ENCODE measurements around the gene ADGRL1.

ADGRL1 gene

GRCh38 chr19:14138576-14139265 is 67.2 kb downstream of the ADGRL1 start:
- peak; percentile 73 for DNase-seq (ENCODE audit: low spot score)

GRCh38 chr19:14136509-14137281 is 69.3 kb downstream of the ADGRL1 start, which contains the start of gene ASF1B:
Gene ASF1B, minus strand, starts transcription at chr19:14136589. Its CDS starts 133 bp downstream, at chr19:14136456.
- DNase-seq (ENCODE audit: low spot score), result peak; percentile 100

GRCh38 chr19:14135985-14136508 is 69.9 kb downstream of the ADGRL1 start:
- DNase-seq (ENCODE audit: low spot score), result no peak

GRCh38 chr19:14135355-14135754 is 70.6 kb downstream of the ADGRL1 start:
- no peak for DNase-seq (ENCODE audit: low spot score)

DNA sequence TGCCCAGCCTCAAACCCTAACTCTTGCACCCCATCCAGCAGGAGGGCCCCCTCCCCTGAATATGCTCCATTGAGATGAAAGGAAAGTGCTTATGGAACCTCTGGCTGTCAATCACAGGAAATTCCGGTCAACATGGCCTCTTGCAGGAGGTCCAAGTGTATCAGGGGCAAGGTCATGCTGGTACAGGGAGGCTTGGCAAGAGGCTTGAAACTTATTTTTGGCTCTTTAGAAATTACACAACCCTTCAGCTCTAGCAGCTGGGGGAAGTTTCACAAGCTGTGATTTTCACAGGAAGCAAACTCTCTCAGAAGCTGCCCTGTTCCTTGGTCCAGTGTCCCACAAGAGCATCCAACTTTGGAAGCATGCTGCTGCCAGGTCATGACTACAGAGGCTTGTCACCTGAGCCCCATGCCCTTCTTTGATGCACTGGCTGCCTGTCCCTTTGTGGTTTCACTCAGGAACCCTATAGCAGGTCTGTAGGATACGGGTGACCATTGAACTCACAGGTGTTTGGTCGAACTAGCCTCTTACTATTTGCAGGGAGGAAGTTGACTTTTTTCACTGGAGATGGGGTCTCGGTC is 78.0 kb downstream of the ADGRL1 start:
- no peak for DNase-seq (ENCODE audit: low spot score)

DNA sequence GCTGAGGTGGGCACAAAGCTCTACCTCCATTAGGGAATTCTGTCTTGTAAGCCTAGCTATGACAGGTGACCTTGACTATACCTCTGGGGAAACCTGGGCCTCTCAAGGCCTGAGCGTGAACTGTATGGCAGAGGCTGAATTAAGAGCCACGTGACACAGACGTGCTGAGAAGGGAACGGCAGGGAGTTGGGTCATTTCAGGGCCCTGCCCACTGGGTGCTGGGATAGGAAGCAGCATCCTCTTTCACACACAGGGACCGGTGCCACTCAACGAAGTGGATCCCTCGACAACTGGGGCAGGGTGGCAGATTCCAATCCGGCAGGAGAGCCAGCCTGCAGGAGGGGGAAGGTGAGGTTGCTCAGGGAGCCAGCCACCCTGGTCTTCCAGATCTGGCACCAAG is 78.8 kb downstream of the ADGRL1 start:
- DNase-seq (ENCODE audit: low spot score), result no peak

DNA sequence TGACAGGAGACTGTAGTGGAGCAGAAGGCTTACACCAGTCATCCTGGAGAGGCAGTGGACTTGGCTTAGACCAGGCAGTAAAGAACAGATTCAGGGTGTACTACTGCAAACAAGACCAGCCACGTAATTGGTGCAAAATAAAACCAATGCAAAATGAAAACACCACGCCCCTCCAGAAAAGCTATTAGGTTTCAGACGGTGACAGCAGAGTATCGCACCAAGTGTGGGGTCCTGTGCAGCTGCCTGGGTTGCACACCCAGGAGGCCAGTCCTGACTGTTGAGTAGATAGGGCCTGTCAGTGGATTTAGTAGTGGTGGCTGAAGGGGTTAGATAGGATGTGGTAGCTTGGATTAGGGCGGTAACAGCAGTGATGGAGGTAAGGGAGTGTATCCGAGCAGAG is 83.0 kb downstream of the ADGRL1 start:
- DNase-seq (ENCODE audit: low spot score), result no peak

GRCh38 chr19:14120497-14120780 is 85.5 kb downstream of the ADGRL1 start:
- DNase-seq (ENCODE audit: low spot score), result no peak

DNA sequence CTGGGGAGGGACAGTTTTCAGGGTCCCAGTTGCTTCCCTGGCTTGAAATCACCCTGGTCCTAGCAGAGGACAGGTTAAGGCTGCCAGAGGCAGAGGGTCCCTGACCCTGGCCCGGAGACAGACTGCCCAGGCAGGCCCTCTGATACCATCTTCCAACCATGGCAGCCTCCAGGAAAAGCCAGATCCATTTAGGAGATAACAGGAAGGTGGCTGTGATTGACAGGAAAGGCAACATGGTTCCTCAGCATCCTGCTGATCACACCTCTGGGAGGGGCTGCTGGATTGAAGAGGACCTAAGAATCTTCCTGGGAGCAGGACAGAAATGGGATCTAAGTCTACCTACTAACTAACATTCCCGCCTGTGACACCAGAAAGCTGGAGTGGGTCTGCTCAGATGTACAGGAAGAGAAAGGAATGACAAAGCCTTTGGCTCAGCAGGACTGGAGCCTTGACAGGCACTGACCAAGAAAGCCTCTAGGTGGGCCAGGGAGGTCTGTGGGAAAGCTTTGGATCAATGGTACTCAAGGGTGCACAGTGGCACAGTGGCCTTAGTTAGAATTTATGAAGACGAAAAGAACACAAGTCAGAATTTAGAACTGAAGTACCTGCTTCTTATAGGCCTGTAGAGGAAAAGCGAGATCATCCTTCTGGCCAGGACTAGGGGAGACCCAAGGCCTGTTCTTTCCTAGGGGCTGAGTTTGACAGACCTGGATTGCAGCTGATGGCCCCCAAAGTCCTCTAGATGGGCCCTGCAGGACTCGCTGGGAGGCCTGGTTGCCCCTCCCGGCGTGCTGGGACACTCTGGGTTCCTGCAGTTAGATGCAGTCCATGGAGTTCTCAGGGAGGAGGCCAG is 86.1 kb downstream of the ADGRL1 start:
- DNase-seq (ENCODE audit: low spot score), result no peak

DNA sequence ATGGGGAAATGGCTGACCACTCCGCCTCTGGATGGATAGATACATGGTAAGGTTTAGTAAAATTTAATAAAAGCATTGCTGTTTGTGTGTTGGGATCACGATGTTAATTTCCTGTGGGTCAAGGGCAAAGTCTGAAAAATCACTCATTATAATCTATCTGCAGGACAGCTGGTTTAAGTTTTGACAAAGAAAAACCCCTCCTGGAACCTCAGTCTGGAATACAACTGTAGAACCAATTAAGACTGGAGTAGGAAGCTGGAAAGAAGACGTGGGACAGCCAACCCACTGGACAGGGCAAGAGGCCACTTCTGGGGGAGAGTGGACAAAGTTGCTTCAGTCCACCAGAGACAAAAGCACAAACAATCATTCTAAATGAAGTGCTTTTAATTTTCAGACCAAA is 86.8 kb downstream of the ADGRL1 start:
- DNase-seq (ENCODE audit: low spot score), result no peak

DNA sequence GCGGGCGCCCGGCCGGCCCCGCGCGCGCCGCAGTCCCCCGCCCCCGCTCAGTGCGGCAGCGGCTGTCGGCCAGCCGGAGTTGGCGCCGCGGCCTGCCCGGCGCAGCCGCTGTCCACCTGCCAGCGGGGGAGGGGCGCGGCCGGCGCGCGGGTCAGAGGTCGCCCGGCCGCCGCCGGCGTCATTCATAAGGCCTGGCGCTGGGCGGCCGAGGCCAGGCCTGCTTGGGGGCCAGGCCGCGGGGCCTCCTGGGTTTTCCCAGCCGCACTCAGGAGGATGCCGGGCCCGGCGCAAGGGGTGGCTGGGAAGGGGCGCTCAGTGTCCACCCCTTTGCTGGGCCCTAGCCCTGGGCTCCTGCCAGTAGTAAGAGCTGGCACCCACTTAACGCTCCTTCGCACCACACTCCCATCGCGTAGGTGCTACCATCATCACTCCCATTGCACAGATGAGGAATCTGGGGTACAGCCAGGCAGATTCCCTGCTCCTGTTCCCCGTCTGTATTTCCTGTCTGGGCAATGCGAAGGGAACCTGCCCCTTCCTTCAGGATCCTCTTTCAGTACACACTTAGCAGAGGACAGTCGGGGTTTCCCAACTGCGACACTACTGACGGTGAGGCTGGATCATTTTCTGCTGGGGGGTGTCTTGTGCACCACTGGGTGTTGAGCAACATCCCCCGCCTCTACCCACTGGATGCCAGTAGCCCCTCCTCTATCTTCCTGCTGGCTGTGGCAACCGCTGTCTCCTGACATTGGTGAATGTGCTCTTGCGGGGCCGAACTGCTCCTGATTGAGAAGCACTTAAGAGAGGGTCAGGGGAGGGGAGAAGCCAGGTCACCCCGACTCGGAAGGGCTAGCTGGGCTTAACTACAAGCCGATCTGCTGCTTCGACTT is 87.6 kb downstream of the ADGRL1 start:
- DNase-seq (ENCODE audit: low spot score), result no peak

DNA sequence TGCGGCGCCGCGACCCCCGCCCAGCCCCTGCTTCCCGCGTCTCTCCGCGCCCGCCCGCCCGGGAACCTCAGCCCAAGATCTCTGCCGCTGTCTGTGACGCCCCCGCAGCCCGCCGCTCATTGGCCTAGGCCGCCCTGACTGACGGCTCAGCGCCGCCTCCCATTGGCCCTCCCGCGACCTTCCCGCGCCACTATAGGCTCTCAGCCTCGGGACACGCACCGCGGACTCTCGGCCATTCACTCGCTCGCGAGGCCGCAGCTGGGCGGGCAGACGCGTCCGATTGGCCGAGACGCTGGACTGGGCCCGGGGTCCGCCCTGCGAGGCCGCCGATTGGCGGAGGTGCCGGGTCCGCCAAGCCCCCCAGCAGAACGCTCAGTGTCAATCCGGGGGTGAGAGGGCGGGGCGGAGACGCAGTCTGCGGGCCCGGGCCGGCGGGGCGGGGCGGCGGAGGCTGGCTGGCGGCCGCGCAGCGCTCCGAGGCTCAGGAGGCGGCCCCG is 88.3 kb downstream of the ADGRL1 start, which contains the start of gene PRKACA:
Gene PRKACA (minus strand): TSS at position 95 of the 497 bp plus-strand sequence. CDS start 215 bp downstream, outside the sequence.
- DNase-seq (ENCODE audit: low spot score), result peak; percentile 100

DNA sequence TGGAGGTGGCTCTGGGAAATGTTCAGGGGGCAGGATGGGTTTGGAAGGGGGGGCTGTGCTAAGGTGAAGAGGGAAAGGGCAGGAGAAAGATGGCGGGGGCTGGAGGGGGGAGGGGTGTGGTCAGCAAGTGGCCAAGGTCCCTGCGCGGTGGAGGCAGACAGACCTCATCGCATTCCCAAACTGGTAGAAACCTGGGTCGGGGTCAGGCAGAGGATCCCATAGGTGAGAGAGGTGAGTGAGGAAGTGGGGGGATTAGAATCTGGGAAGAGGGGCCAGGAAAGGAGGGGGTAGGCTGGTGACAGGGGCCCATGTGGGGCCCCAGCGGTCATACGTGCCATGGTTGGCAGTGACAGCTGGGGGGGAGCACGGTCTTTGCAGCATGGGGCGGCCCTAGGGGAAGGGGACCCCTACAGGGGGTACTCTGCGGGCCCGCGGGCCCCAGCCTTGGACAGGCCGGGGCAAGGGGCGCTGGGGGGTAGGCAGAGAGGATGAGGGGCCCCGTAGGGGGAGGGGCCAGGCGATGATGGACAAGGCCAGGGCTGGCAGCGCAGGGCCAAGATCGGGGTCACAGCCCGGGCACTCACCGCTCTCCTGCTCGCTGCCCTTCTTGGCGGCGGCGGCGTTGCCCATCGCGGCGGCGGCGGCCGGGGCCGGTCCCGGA is 88.9 kb downstream of the ADGRL1 start:
- DNase-seq (ENCODE audit: low spot score), result no peak

GRCh38 chr19:14116525-14116917 is 89.4 kb downstream of the ADGRL1 start:
- no peak for DNase-seq (ENCODE audit: low spot score)

DNA sequence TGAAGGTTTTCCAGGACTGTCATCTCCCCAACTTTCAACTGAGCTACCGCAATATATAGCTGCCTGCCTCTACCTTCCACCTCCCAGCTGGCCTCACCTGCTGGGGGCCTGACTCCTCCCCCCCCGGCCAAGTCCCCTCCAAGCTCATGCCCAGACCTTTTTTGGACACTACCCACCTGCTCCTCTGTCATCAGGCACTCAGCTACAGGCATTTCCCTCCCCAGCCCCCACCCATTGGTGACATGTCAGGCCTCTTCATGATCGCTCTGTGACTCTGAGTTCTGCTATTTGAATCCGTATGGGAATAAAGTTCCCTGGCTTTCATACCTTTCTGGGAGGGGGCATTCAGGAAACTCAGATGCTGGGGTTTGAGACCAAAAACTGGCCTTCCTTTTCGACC is 90.2 kb downstream of the ADGRL1 start:
- no peak for DNase-seq (ENCODE audit: low spot score)

DNA sequence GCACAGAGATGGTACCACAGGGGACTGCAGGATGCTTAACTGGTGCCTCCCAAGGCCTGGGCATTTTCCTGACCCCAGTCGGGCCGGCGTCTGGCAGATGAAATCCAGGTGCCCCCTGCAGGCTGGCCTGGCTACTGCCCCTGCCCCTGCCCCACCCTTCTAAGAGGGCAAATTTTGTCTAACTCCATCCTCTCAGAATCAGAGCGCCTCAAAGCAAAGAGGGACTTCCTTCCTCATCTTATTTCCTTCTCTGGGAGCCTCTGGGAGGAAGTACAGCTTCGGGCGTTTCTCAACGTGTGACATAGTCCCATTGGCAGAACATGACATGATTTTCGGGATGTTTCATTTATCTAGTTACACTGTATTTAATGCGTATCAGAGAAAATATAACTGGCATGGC is 91.1 kb downstream of the ADGRL1 start:
- DNase-seq (ENCODE audit: low spot score), result peak; percentile 54

DNA sequence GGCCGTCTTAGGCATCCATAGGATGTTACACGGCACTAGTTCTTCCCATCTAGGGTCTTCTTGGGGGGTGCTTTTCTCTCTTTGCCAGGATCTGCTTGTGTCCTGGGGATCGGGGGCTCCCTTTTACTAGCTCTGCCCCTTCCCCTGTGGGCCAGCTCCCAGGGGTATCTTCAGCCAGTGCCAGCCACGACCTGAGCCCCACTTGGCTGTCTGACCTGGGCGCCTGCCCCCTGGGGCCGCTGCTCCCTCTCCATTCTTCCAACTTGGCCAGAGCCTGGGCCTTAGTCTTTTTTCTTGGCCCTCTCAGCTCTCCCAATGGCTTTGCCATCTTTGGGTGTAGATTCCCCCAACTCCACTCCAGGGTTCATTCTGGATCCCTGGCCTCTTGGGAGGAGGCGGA is 91.5 kb downstream of the ADGRL1 start:
- DNase-seq (ENCODE audit: low spot score), result no peak

DNA sequence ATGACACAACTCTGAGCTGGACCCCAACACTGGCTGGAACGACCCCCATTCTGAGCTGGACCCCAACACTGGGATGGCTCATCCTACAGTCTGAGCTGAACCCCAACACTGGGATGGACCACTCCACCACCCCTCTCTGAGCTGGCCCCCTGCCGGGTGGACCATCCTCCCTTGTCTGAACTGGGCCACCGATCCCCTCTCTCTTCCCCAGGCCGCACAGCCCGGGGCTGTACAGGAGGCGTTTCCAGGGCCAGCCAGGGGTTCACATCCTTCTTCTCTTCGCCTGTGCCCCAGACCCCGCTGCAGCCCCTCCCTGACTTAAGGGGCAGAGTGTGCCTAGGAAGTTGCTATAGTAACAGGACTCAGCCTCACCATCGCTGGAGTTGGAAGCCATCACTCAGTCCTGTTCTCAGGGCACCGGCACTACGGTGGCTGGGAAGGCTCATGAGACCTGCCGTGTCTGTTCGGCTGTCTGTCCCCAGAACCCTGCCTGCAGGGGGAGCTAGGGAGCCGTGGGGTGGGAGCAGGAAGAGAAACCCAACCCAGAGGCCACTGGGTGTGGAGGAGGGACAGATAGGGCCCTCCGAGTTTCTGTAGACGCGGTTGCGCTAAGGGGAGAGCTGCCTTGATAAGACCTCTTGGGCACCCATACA is 92.1 kb downstream of the ADGRL1 start:
- no peak for DNase-seq (ENCODE audit: low spot score)

- DNase-seq (ENCODE audit: low spot score), result peak; percentile 63
These were observed 93.1 kb downstream of the ADGRL1 start for GRCh38 chr19:14112809-14113385.

Data from hepatic stellate cell (primary cell).